AG10803 (cell line): Measurements from ENCODE around the gene IDS.
A peak's percentile ranks its signal among the peaks of the same experiment; 100 is the strongest.
"Not testable (repeated sequence)": the region's sequence is repeated elsewhere in the genome, so short reads cannot be mapped to it uniquely, and the experiment has no call there.

Experiments
- DNase-seq: peaks from one replicate; pipeline ENCODE4 v3.0.0; 2010; ENCODE audit warnings: low read depth
- H3K4me3 ChIP-seq: 2 replicates; pipeline ENCODE4 v1.5.1; 2011; ENCODE audit warnings: mild to moderate bottlenecking, low read length, control low read depth
- TF ChIP-seq, protein P1 (sequence below): conservative IDR thresholded peaks from 2 replicates; pipeline ENCODE4 v1.5.1; 2011; ENCODE audit warnings: mild to moderate bottlenecking, low read length, control low read depth, inconsistent platforms

Gene IDS, protein sequence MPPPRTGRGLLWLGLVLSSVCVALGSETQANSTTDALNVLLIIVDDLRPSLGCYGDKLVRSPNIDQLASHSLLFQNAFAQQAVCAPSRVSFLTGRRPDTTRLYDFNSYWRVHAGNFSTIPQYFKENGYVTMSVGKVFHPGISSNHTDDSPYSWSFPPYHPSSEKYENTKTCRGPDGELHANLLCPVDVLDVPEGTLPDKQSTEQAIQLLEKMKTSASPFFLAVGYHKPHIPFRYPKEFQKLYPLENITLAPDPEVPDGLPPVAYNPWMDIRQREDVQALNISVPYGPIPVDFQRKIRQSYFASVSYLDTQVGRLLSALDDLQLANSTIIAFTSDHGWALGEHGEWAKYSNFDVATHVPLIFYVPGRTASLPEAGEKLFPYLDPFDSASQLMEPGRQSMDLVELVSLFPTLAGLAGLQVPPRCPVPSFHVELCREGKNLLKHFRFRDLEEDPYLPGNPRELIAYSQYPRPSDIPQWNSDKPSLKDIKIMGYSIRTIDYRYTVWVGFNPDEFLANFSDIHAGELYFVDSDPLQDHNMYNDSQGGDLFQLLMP

DNA sequence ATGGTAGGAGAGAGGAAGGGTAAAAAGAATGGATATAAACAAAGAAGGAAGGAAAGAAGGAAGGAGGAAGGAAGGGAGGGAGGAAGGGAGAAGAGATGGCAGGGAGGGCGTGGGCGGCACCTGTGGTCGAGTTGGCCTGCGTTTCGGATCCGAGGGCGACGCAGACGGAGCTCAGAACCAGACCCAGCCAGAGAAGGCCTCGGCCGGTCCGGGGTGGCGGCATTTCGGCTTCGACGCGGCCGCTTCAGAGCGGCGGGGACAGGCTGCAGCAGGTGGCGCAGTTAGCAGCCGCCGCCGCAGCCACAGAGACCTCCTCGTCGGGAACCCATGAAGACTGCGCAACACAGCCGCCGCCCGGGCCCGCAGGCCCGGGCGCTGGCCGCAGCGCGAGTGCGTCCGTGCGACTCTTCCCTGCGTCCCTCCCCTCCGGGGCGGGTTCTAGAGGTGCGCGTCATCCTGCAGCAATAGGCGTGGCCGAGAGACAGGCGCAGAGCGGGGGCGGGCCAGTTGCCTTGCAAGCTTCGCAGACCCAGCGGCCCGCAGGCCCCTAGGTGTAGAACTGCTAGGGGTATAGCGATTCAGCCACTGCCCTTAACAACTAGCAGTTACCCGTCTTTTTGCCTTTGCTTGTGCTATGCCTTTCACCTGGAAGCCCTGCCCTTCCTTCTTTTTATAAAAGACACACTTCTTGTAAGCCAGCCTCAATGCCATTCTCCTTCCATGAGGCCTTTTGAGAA lies at the start of gene IDS:
Gene IDS (minus strand): TSS at position 392 of the 737 bp plus-strand sequence. CDS start 169 bp downstream, at position 223.
- TF ChIP-seq, protein P1, sequence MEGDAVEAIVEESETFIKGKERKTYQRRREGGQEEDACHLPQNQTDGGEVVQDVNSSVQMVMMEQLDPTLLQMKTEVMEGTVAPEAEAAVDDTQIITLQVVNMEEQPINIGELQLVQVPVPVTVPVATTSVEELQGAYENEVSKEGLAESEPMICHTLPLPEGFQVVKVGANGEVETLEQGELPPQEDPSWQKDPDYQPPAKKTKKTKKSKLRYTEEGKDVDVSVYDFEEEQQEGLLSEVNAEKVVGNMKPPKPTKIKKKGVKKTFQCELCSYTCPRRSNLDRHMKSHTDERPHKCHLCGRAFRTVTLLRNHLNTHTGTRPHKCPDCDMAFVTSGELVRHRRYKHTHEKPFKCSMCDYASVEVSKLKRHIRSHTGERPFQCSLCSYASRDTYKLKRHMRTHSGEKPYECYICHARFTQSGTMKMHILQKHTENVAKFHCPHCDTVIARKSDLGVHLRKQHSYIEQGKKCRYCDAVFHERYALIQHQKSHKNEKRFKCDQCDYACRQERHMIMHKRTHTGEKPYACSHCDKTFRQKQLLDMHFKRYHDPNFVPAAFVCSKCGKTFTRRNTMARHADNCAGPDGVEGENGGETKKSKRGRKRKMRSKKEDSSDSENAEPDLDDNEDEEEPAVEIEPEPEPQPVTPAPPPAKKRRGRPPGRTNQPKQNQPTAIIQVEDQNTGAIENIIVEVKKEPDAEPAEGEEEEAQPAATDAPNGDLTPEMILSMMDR = no peak
- peak; percentile 81 for DNase-seq
- H3K4me3 ChIP-seq = peak within 1 kb of the TSS; percentile 71

DNA sequence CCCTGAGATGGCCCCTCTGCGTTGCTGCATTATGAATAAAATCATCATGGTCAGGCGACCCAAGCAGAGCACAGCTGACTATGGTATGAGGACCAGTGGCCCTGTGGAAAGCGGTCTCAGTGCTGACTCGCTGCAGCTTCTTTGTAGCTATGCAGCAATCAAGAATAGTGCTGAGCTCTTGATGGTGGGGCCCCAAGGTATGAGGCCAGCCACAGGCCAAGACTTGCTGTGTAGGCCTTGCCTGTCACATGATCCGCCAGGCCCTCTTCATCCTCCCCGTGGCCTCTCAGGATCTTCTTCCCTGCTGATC lies 46.8 kb upstream of the IDS start:
- H3K4me3 ChIP-seq, DNase-seq: not testable (repeated sequence)

DNA sequence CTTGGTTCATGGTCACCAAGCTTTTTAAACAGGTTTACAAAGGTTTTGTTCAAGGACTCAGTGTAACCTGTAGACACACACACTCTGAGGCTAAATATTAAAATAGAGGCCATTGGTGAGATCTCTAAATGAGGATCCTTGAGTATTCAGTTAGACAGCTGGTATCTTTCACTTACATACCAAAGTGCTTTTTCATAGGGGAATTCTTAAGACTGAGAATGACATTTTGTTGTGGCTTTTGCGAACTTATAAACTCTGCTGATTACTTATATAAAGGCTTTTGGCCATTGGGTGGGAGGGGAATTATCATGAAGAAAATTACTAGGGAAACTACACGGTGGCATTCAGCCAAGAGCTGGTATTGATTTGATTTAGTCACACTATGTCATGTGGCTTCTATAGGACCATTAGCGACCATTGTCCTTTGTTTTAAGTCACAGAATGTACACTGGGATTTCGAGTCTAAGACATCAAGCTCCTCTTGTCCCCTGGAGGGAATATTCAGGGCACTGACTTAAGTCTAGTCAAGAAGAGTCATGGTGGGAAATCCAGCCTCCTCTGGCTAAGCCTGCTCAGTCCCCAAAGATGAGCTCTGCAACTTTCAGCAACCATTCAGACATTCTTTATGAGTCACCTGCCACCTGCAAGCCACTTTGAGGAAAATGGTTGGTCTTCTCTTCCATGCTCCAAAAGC lies 46.3 kb upstream of the IDS start:
- H3K4me3 ChIP-seq, DNase-seq: not testable (repeated sequence)

DNA sequence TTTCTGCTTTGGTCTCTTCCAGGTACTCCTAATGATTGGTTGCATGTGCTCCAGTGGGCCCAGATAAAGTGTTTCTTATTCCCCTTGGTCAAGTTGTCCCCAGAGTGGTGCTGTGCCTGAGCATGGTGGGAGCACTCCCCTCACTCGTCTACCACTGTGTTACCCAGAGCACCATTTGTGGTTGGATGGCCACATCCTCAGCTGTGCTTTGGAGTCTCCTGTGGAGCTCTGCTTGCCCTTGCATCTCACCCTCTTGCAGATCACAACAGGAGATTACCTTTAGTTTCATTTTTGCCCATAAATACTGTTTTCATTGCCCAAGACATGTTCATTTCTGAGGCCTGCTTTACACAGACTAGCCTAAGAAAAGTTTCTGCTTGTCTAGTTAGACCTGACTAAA lies 45.3 kb upstream of the IDS start:
- DNase-seq, H3K4me3 ChIP-seq: not testable (repeated sequence)

DNA sequence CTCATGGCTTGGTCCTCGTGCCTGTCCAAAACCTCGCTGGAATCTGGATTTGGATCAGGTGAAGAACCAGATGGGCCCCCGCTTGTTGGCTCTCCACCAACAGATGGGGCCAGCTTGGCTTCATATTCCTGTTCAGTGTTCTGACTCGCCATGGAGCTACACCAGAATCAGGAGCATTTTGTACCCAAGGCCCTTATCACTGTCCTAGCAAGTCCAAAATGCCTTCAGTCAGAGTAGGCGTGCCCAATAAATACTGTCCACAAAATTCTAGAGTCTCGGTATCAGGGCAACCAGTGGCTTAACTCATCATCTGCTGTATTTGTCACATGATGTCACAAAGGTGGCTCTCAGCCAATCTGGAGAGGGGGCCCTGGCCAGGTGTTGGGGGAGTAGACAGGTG lies 44.6 kb upstream of the IDS start, which contains the start of gene HSFX3:
Gene HSFX3 (minus strand): TSS at position 224 of the 400 bp plus-strand sequence. CDS start 72 bp downstream, at position 152.
- not testable (repeated sequence) for DNase-seq, H3K4me3 ChIP-seq

DNA sequence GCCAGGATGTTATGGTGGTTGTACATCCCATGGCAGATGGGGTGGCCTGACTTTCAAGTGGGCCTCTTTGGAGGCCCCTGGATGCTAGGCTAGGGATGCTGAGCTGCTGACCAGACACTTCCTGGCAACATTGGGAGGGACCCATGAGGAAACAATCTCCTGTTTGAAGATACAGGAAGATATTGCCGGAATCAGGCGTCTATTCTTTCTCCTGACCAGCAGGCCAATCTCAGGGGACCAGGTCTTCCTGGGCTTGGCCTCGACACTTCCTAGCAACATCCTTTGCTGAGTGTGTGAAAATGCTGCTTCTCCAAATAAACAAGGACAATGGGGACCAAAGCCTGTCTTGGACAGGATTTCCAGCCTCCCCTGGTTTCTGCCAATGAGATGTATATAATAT lies 42.7 kb upstream of the IDS start:
- DNase-seq, H3K4me3 ChIP-seq: not testable (repeated sequence)

DNA sequence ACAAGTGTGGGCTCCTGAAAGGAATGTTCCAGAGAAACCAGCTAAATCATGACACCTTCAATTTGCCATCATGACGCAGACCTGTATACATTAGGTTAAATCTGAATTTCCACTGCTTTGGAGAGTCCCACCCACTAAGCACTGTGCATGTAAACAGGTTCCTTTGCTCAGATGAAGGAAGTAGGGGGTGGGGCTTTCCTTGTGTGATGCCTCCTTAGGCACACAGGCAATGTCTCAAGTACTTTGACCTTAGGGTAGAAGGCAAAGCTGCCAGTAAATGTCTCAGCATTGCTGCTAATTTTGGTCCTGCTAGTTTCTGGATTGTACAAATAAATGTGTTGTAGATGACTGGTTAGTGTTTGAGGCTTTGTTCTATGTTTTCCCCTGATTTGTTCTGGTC lies 41.9 kb upstream of the IDS start:
- not testable (repeated sequence) for H3K4me3 ChIP-seq, DNase-seq

DNA sequence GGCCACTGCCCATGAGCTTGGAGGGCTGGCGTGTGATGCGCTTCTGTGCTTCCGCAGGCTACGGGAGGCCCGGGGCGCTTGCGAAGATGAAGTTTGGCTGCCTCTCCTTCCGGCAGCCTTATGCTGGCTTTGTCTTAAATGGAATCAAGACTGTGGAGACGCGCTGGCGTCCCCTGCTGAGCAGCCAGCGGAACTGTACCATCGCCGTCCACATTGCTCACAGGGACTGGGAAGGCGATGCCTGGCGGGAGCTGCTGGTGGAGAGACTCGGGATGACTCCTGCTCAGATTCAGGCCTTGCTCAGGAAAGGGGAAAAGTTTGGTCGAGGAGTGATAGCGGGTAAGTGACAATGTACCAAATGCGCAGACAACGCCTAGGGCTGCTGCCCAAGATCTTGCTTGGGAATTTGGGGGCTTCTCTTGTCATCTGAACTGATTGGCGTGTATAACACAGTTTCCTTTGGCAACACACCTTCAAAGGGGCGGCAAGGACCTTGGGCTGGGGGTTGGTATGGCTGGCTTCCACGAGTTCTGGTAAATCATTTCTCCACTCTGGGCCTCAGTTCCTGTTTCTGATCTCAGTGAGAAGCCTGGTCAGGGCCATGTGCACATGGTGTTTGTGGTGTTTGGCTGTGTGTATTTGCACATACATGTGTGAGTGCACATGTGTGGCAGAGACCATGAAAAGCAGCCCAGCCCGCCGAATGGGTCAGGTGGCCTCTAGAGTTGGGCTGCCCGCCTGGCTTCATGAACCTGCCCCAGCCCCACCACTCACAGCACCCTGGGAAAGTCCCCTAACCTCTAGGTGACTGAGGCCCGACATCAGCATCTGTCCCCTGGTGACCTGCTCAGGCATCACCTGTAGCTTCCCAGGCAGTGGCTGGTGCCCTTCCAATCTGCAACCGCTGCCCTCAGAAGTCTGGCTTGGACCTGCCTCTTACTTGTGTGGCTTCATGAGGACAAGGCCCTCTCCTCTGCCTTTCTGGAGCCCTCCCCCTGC lies 40.7 kb upstream of the IDS start:
- H3K4me3 ChIP-seq, DNase-seq: not testable (repeated sequence)

DNA sequence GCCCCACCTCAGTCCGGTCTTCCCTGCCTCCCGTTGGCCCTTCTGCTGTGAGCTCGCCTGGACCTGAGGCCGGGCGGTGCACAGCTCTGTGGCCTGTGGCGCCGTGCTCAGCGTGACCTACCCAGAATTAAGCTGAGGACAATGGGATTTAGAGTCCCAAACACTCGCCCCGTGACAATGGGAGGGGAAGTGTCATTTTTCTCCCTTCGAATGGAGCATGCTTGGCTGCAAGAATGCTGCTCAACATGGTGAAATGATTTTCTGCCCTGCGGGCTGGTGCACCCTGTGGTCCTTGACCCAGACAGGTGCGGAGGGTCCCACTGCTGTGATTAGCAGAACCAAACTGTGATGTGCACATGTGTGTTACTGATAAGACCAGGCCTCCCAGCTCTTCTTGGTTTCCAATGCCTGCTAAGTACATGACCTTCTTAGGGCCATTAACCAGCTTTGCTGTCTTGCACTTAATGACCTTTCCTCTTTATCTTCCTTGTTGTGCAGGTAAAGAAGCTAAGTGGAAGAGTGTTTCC lies 36.5 kb upstream of the IDS start:
- no peak for DNase-seq
- H3K4me3 ChIP-seq = peak overlapping the region; percentile 82

More for the DNA sequence above, 36.5 kb upstream of the IDS start:
- TF ChIP-seq, protein P1 = no peak
